GM21717 (cell line): ENCODE results near the gene L3MBTL2.
"Not testable (repeated sequence)": the region's sequence is repeated elsewhere in the genome, so short reads cannot be mapped to it uniquely, and the experiment has no call there.

Experiments
- ATAC-seq: cut with Tn5 transposase; IDR thresholded peaks from one replicate; pipeline ENCODE4 v1.9.1; 2021; ENCODE audit warnings: mild to moderate bottlenecking, moderate library complexity; ENCODE audit not compliant: unreplicated experiment

L3MBTL2 gene

GRCh38 chr22:41240377-41241132, 35.4 kb downstream of the L3MBTL2 start, which contains the start of gene CHADL:
Gene CHADL, minus strand, starts transcription at chr22:41240931. Its CDS starts 50 bp downstream, at chr22:41240881.
- no peak for ATAC-seq

GRCh38 chr22:41241133-41241676, 36.1 kb downstream of the L3MBTL2 start:
- ATAC-seq: no peak

- no peak for ATAC-seq
These were observed 37.4 kb downstream of the L3MBTL2 start for GRCh38 chr22:41242396-41243117.

GRCh38 chr22:41243361-41243760, 38.2 kb downstream of the L3MBTL2 start:
- no peak for ATAC-seq

- no peak for ATAC-seq
These were observed 40.9 kb downstream of the L3MBTL2 start for GRCh38 chr22:41245917-41246499.

- ATAC-seq: no peak
These were observed 42.6 kb downstream of the L3MBTL2 start for GRCh38 chr22:41247703-41248102.

GRCh38 chr22:41248314-41248713, 43.2 kb downstream of the L3MBTL2 start:
- ATAC-seq: no peak

- no peak for ATAC-seq
These were observed 43.6 kb downstream of the L3MBTL2 start for GRCh38 chr22:41248758-41249157.

GRCh38 chr22:41249442-41249841, 44.3 kb downstream of the L3MBTL2 start:
- no peak for ATAC-seq

GRCh38 chr22:41250127-41250526, 45.0 kb downstream of the L3MBTL2 start:
- no peak for ATAC-seq

GRCh38 chr22:41252365-41252764, 47.3 kb downstream of the L3MBTL2 start:
- ATAC-seq: no peak

GRCh38 chr22:41254230-41254629, 49.1 kb downstream of the L3MBTL2 start:
- ATAC-seq: no peak

- ATAC-seq: no peak
These were observed 51.4 kb downstream of the L3MBTL2 start for GRCh38 chr22:41256254-41257253.

- ATAC-seq: no peak
These were observed 52.6 kb downstream of the L3MBTL2 start for GRCh38 chr22:41257696-41258095.

- not testable (repeated sequence) for ATAC-seq
These were observed 54.6 kb downstream of the L3MBTL2 start for GRCh38 chr22:41259756-41260155.

GRCh38 chr22:41260871-41261270, 55.8 kb downstream of the L3MBTL2 start:
- no peak for ATAC-seq

- ATAC-seq: no peak
These were observed 56.6 kb downstream of the L3MBTL2 start for GRCh38 chr22:41261541-41262249.

- ATAC-seq: no peak
These were observed 57.2 kb downstream of the L3MBTL2 start for GRCh38 chr22:41262250-41262765.

- ATAC-seq: no peak
These were observed 58.6 kb downstream of the L3MBTL2 start for GRCh38 chr22:41263704-41264103.
